Activated T-helper 17 cell treated with anti-CD3 and anti-CD28 coated beads, Interleukin-2, amount 50 U/mL, for 72 hours (primary cell): Measurements from ENCODE around the gene CHST15. TPM values are rescaled to one million over a fixed set of nuclear protein-coding genes. Genes with fewer than 3 reads are reported as not detected.

Experiments used
- ATAC-seq: fragments of 150-1000 bp; cut with Tn5 transposase; replicated peaks from 2 replicates; pipeline ENCODE4 v1.10.0; 2021; ENCODE audit warnings: mild to moderate bottlenecking, moderate library complexity
- H3K27ac Mint-ChIP-seq: one replicate; pipeline ENCODE4 v1.8.0; 2022; ENCODE audit warnings: mixed read lengths
- H3K27me3 Mint-ChIP-seq: one replicate; pipeline ENCODE4 v1.8.0; 2022; ENCODE audit warnings: mixed read lengths
- H3K36me3 Mint-ChIP-seq: one replicate; pipeline ENCODE4 v1.8.0; 2022; ENCODE audit warnings: low read depth, mild to moderate bottlenecking, mixed read lengths
- H3K4me1 Mint-ChIP-seq: one replicate; pipeline ENCODE4 v1.8.0; 2022; ENCODE audit warnings: mixed read lengths
- H3K4me3 Mint-ChIP-seq: one replicate; pipeline ENCODE4 v1.8.0; 2022; ENCODE audit warnings: mild to moderate bottlenecking, mixed read lengths
- H3K9me3 Mint-ChIP-seq: one replicate; pipeline ENCODE4 v1.8.0; 2022; ENCODE audit warnings: mixed read lengths
- total RNA-seq, 2 donors: library from RNA; stranded (reverse); gene quantifications; one replicate each; pipeline ENCODE4 v1.2.3, GENCODE V29; 2022

CHST15 gene
- total RNA-seq, 2 donors from 2014 or later: 0.56 to 10.9 TPM

- Mint-ChIP-seq H3K4me1 (peaks cover 7% of the 10 kb centered on the region), H3K36me3 (no peaks in the 10 kb centered on the region), H3K9me3 (no peaks in the 10 kb centered on the region), H3K27me3 (peaks cover 3% of the 10 kb centered on the region), H3K4me3 (peak overlapping the region; percentile 16), H3K27ac (no peak overlapping the region)
- ATAC-seq: no peak
Observed at GRCh38 chr10:124073978-124074377, 19.4 kb downstream of the CHST15 start.

- no peak overlapping the region for H3K27ac Mint-ChIP-seq
- peaks cover 7% of the 10 kb centered on the region for H3K4me1 Mint-ChIP-seq
- H3K27me3 Mint-ChIP-seq: peaks cover 3% of the 10 kb centered on the region
- no peak overlapping the region for H3K4me3 Mint-ChIP-seq
- no peaks in the 10 kb centered on the region for H3K36me3 Mint-ChIP-seq
- ATAC-seq: no peak
- H3K9me3 Mint-ChIP-seq: no peaks in the 10 kb centered on the region
Observed at GRCh38 chr10:124072541-124072940, 20.9 kb downstream of the CHST15 start.

GRCh38 chr10:124072106-124072505 lies 21.3 kb downstream of the CHST15 start:
- Mint-ChIP-seq H3K4me1 (peaks cover 7% of the 10 kb centered on the region), H3K9me3 (no peaks in the 10 kb centered on the region), H3K27ac (no peak overlapping the region), H3K36me3 (no peaks in the 10 kb centered on the region), H3K27me3 (peaks cover 3% of the 10 kb centered on the region), H3K4me3 (no peak overlapping the region)
- ATAC-seq: no peak

- H3K4me3 Mint-ChIP-seq: no peak overlapping the region
- no peaks in the 10 kb centered on the region for H3K36me3 Mint-ChIP-seq
- no peaks in the 10 kb centered on the region for H3K9me3 Mint-ChIP-seq
- H3K4me1 Mint-ChIP-seq: peaks cover 15% of the 10 kb centered on the region
- no peak for ATAC-seq
- H3K27ac Mint-ChIP-seq: no peak overlapping the region
- peaks cover 3% of the 10 kb centered on the region for H3K27me3 Mint-ChIP-seq
Observed at GRCh38 chr10:124071141-124071540, 22.3 kb downstream of the CHST15 start.

GRCh38 chr10:124070666-124071065 lies 22.7 kb downstream of the CHST15 start:
- peaks cover 17% of the 10 kb centered on the region for H3K4me1 Mint-ChIP-seq
- H3K27me3 Mint-ChIP-seq: peaks cover 3% of the 10 kb centered on the region
- no peak overlapping the region for H3K27ac Mint-ChIP-seq
- ATAC-seq: no peak
- H3K36me3 Mint-ChIP-seq: no peaks in the 10 kb centered on the region
- H3K9me3 Mint-ChIP-seq: no peaks in the 10 kb centered on the region
- no peak overlapping the region for H3K4me3 Mint-ChIP-seq

- peak; percentile 56 for ATAC-seq
- Mint-ChIP-seq H3K9me3 (no peaks in the 10 kb centered on the region), H3K4me1 (peaks cover 17% of the 10 kb centered on the region), H3K27ac (peak overlapping the region; percentile 25), H3K36me3 (no peaks in the 10 kb centered on the region), H3K27me3 (peaks cover 3% of the 10 kb centered on the region), H3K4me3 (no peak overlapping the region)
Observed at GRCh38 chr10:124069341-124070264, 23.8 kb downstream of the CHST15 start.

GRCh38 chr10:124068929-124069328 lies 24.5 kb downstream of the CHST15 start:
- peaks cover 20% of the 10 kb centered on the region for H3K4me1 Mint-ChIP-seq
- H3K27me3 Mint-ChIP-seq: no peaks in the 10 kb centered on the region
- no peak overlapping the region for H3K27ac Mint-ChIP-seq
- H3K9me3 Mint-ChIP-seq: no peaks in the 10 kb centered on the region
- no peak overlapping the region for H3K4me3 Mint-ChIP-seq
- H3K36me3 Mint-ChIP-seq: no peaks in the 10 kb centered on the region
- no peak for ATAC-seq

- no peak overlapping the region for H3K4me3 Mint-ChIP-seq
- ATAC-seq: no peak
- no peaks in the 10 kb centered on the region for H3K9me3 Mint-ChIP-seq
- H3K4me1 Mint-ChIP-seq: peaks cover 20% of the 10 kb centered on the region
- no peaks in the 10 kb centered on the region for H3K27me3 Mint-ChIP-seq
- no peak overlapping the region for H3K27ac Mint-ChIP-seq
- no peaks in the 10 kb centered on the region for H3K36me3 Mint-ChIP-seq
Observed at GRCh38 chr10:124067825-124068400, 25.5 kb downstream of the CHST15 start.

- no peaks in the 10 kb centered on the region for H3K36me3 Mint-ChIP-seq
- no peak overlapping the region for H3K4me3 Mint-ChIP-seq
- peaks cover 20% of the 10 kb centered on the region for H3K4me1 Mint-ChIP-seq
- no peaks in the 10 kb centered on the region for H3K27me3 Mint-ChIP-seq
- ATAC-seq: no peak
- no peak overlapping the region for H3K27ac Mint-ChIP-seq
- H3K9me3 Mint-ChIP-seq: no peaks in the 10 kb centered on the region
Observed at GRCh38 chr10:124066781-124067714, 26.4 kb downstream of the CHST15 start.

GRCh38 chr10:124066126-124066700 lies 27.2 kb downstream of the CHST15 start:
- no peaks in the 10 kb centered on the region for H3K27me3 Mint-ChIP-seq
- H3K9me3 Mint-ChIP-seq: no peaks in the 10 kb centered on the region
- ATAC-seq: no peak
- no peaks in the 10 kb centered on the region for H3K36me3 Mint-ChIP-seq
- H3K4me1 Mint-ChIP-seq: peaks cover 20% of the 10 kb centered on the region
- H3K27ac Mint-ChIP-seq: no peak overlapping the region
- peak overlapping the region; percentile 25 for H3K4me3 Mint-ChIP-seq

- Mint-ChIP-seq H3K36me3 (no peaks in the 10 kb centered on the region), H3K27me3 (no peaks in the 10 kb centered on the region), H3K4me3 (peak overlapping the region; percentile 68), H3K27ac (no peak overlapping the region), H3K4me1 (peaks cover 20% of the 10 kb centered on the region), H3K9me3 (no peaks in the 10 kb centered on the region)
- ATAC-seq: no peak
Observed at GRCh38 chr10:124065382-124066125, 27.8 kb downstream of the CHST15 start.

GRCh38 chr10:124064676-124065075 lies 28.7 kb downstream of the CHST15 start:
- H3K27ac Mint-ChIP-seq: peak overlapping the region; percentile 79
- H3K4me3 Mint-ChIP-seq: peak overlapping the region; percentile 68
- H3K36me3 Mint-ChIP-seq: no peaks in the 10 kb centered on the region
- H3K4me1 Mint-ChIP-seq: peaks cover 20% of the 10 kb centered on the region
- ATAC-seq: peak; percentile 22
- H3K27me3 Mint-ChIP-seq: no peaks in the 10 kb centered on the region
- no peaks in the 10 kb centered on the region for H3K9me3 Mint-ChIP-seq

- H3K4me3 Mint-ChIP-seq: peak overlapping the region; percentile 68
- ATAC-seq: peak; percentile 81
- peaks cover 20% of the 10 kb centered on the region for H3K4me1 Mint-ChIP-seq
- no peaks in the 10 kb centered on the region for H3K9me3 Mint-ChIP-seq
- peak overlapping the region; percentile 79 for H3K27ac Mint-ChIP-seq
- H3K27me3 Mint-ChIP-seq: no peaks in the 10 kb centered on the region
- no peaks in the 10 kb centered on the region for H3K36me3 Mint-ChIP-seq
Observed at GRCh38 chr10:124063750-124064603, 29.4 kb downstream of the CHST15 start.
